ENCODE data around the gene IRX2.

IRX2 gene

DNA sequence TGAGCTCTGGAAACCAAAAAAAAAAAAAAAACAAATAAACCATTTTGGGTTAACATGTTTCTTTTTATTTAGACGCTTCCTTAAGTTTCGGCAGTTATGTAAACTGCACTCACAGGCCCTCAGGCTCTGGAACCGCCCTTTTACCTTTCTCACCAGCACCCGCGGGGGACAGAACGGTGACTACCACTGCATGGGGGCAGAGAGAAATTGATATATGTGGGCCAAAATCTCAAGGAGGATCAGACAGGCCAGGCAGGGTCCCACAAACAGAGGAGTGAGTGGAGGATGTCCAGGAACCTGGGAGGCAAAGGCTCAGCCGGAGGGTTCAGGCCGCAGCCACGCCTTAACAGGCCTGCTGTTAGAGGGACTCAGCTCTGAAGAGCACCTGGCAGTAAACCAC, 54.4 kb downstream of the IRX2 start:
- no peak for DNase-seq (ENCODE audit: low read depth, low spot score)
- in situ Hi-C loops (cut with HindIII; ENCODE audit: low sequenced_read_pairs) = no loop called here
- H3K4me3 ChIP-seq (ENCODE audit: low read depth, low read length) = no peak overlapping the region
- TF ChIP-seq, protein P1, sequence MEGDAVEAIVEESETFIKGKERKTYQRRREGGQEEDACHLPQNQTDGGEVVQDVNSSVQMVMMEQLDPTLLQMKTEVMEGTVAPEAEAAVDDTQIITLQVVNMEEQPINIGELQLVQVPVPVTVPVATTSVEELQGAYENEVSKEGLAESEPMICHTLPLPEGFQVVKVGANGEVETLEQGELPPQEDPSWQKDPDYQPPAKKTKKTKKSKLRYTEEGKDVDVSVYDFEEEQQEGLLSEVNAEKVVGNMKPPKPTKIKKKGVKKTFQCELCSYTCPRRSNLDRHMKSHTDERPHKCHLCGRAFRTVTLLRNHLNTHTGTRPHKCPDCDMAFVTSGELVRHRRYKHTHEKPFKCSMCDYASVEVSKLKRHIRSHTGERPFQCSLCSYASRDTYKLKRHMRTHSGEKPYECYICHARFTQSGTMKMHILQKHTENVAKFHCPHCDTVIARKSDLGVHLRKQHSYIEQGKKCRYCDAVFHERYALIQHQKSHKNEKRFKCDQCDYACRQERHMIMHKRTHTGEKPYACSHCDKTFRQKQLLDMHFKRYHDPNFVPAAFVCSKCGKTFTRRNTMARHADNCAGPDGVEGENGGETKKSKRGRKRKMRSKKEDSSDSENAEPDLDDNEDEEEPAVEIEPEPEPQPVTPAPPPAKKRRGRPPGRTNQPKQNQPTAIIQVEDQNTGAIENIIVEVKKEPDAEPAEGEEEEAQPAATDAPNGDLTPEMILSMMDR (IDR thresholded peaks at IDR 0.05; ENCODE audit: low read depth, low read length) = no peak

All from astrocyte of the spinal cord (primary cell).